MG63 (cell line): Measurements from ENCODE around the gene ZNHIT6. TPM values are rescaled to one million over a fixed set of nuclear protein-coding genes. Genes with fewer than 3 reads are reported as not detected.

Experiments used
- DNase-seq: peaks from one replicate; pipeline ENCODE4 v3.0.0-alpha.2; 2020
- H3K27me3 ChIP-seq: fragments of 250-450 bp; sonication (Bioruptor Pico); 2 replicates; pipeline ENCODE4 v1.5.1; 2020; ENCODE audit warnings: mild to moderate bottlenecking, moderate library complexity
- H3K36me3 ChIP-seq: fragments of 250-450 bp; sonication (Bioruptor Pico); 2 replicates; pipeline ENCODE4 v1.5.1; 2020; ENCODE audit warnings: mild to moderate bottlenecking, moderate library complexity
- H3K4me3 ChIP-seq: fragments of 250-450 bp; sonication (Bioruptor Pico); 2 replicates; pipeline ENCODE4 v1.5.1; 2020; ENCODE audit warnings: mild to moderate bottlenecking, moderate library complexity
- H3K9me3 ChIP-seq: fragments of 250-450 bp; sonication (Bioruptor Pico); 2 replicates; pipeline ENCODE4 v1.5.1; 2020; ENCODE audit warnings: mild to moderate bottlenecking, moderate library complexity
- total RNA-seq: library from RNA; depleted of rRNA; stranded (reverse); fragments of >200 nt; shearing (Covaris generic); gene quantifications from 2 replicates; pipeline ENCODE4 v1.2.3, GENCODE V29; 2014; ENCODE audit warnings: low replicate concordance; rRNA removed

ZNHIT6 gene
- total RNA-seq, 1 experiment from 2014 or later = 11.6 TPM

DNA sequence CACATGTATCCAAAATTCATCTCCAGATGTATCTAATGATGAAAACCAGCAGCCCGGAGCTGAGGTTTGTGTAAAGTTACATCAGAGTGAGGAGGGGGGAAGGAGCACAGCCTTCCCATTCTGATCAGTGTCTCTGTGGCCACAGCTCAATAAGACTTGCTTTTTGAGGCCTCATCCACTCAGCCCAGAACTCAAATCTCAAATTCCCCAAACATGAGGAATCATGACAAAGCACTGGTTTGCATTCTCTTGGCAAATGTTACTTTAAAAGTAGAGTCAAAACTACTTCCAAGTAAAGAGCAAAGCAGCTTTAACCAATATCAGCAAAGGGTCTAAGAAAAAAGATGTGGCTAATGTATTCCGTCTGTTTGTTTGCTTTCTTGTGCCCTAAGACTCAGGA, 96.8 kb downstream of the ZNHIT6 start:
- Histone ChIP-seq H3K4me3 (no peak overlapping the region), H3K9me3 (no peaks in the 10 kb centered on the region), H3K36me3 (no peaks in the 10 kb centered on the region), H3K27me3 (no peaks in the 10 kb centered on the region)
- peak; percentile 58 for DNase-seq

- no peaks in the 10 kb centered on the region for H3K36me3 ChIP-seq
Measured at GRCh38 chr1:85609976-85610375, 98.3 kb downstream of the ZNHIT6 start.

GRCh38 chr1:85608851-85609250, 99.4 kb downstream of the ZNHIT6 start:
- Histone ChIP-seq H3K4me3 (no peak overlapping the region), H3K27me3 (no peaks in the 10 kb centered on the region), H3K9me3 (no peaks in the 10 kb centered on the region), H3K36me3 (no peaks in the 10 kb centered on the region)
- DNase-seq = no peak

More at GRCh38 chr1:85609976-85610375, 98.3 kb downstream of the ZNHIT6 start:
- no peaks in the 10 kb centered on the region for H3K9me3 ChIP-seq
- DNase-seq = no peak
- no peaks in the 10 kb centered on the region for H3K27me3 ChIP-seq
- no peak overlapping the region for H3K4me3 ChIP-seq

- Histone ChIP-seq H3K36me3 (no peaks in the 10 kb centered on the region), H3K9me3 (no peaks in the 10 kb centered on the region), H3K27me3 (no peaks in the 10 kb centered on the region), H3K4me3 (no peak overlapping the region)
- no peak for DNase-seq
Measured at GRCh38 chr1:85607921-85608265, 100.3 kb downstream of the ZNHIT6 start.

DNA sequence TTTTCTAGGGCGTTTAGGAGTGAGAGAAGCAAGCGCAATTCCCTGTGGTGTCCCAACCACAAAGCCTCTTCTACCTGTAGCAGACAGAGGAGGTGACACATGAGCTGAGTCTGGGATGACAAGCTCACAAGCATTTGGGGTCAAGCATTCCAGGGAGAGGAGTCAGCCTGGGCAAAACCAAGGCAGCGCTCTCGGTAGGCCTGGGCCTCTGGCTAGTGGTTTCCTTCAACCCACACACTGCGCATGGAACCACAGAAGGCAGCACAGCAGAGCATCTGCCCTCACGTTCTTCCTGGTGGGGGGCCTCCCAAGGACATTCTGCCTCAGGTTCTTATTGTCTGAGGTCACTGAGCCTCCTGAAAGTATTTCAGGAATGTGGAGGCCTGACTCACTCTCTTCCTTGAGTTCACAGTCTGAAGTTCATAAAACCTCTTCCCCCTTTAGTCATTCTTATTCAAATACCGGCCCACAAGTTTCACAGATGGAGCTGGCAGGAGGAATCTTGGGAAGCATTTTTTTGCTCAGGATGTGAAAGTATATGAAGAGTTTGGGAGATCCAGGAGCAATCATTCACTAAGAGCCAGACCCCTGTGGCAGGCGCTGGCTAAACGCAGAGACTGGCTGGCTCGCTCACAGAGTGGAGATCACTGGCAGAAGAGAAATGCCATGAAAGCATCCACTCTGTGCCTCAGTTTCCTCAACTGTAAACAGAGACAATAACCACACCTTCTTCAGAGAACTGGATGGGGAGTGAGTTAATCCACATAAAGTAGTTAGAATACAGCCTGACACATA, 100.9 kb downstream of the ZNHIT6 start:
- H3K9me3 ChIP-seq = no peaks in the 10 kb centered on the region
- no peaks in the 10 kb centered on the region for H3K36me3 ChIP-seq
- no peak overlapping the region for H3K4me3 ChIP-seq
- H3K27me3 ChIP-seq = no peaks in the 10 kb centered on the region
- DNase-seq = peak; percentile 98

DNA sequence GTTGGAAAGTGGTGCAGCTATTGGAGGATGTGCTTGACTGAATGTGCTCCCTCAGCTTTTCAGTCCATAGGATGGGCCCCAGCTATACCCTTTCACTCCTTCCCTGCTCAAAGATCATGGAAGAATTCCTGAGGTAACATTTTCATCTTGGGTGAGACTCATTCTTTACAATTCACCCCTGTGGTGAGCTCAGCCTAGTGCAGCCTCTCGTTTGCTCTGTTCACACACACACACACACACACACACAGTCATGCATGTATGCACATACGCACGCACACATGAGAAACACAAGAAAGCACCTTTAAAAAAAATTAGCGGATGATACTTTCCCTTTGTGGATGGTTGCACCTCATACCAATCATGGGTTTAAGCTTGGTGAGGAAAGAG, 101.8 kb downstream of the ZNHIT6 start:
- Histone ChIP-seq H3K27me3 (no peaks in the 10 kb centered on the region), H3K36me3 (no peaks in the 10 kb centered on the region), H3K9me3 (no peaks in the 10 kb centered on the region), H3K4me3 (no peak overlapping the region)
- DNase-seq = no peak

- Histone ChIP-seq H3K9me3 (no peaks in the 10 kb centered on the region), H3K36me3 (no peaks in the 10 kb centered on the region), H3K27me3 (no peaks in the 10 kb centered on the region), H3K4me3 (no peak overlapping the region)
- DNase-seq = no peak
Measured at GRCh38 chr1:85605484-85606413, 102.5 kb downstream of the ZNHIT6 start.

DNA sequence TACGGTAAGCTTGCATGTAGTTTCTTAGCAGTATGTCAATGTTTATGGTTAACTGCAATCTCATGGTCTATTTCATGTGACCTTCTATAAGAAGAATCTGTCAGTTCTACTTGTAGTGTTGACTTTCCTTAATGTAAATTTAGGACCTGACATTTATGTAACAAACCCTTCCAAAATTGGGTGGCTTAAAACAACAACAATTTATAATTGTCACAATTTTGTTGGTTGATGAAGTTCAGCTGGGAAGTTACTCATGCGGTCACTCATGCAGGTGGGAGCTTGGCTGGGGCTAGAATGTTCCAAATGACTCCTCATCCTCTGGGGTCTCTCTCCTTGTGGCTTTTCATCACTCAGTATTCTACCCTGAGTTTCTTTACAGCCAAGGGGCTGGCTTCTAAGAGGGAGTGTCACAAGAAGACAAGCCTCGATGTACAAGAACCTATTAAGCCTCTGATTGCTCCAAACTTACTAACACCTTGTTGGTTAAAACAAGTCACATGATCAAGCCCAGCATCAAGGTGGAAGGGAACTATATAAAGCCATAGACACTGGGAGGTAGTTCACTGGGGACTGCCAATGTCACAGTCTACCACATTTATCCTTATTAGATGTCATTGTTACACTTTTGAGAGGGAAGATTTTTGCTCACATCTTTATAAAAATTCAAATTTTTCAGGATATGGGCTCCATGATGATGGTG, 103.8 kb downstream of the ZNHIT6 start:
- no peak for DNase-seq
- Histone ChIP-seq H3K36me3 (no peaks in the 10 kb centered on the region), H3K9me3 (no peaks in the 10 kb centered on the region), H3K27me3 (no peaks in the 10 kb centered on the region), H3K4me3 (no peak overlapping the region)

DNA sequence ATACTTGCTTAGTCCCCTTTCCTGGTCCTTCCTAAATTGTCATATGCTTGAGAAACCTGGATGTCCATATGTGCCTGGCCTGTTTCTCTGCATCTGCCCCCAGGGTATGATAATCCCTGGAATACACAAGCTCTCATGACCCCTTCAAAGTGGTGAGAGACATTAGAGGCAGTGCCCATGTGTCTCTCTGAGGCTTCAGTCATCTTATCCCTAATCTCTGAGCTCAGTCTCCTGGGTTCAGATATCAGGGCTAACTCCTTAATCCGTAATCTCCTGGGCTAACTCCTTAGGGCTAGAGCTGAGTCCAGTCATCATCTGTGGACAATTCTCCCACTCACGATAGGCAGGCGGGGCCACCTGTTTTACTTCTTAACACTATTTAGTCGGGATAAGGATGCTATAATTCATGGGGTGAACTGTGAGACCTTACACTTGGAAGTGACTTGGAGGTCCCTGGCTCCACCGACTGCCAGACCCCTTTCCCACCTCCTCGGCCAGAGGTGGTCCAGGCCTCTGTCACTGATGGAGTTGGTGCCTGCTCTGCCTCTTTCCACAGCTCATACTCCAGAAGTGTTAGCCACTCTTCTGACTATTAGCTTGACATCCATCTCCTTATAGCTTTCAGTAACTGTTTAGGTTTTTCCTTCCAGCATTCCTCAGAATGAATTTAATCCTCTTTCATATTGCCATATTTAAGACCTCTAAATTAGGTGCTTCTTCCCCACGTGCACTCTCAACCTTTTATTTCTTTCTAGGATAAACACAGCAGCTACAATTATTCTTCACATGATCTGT, 105.0 kb downstream of the ZNHIT6 start:
- H3K4me3 ChIP-seq = no peak overlapping the region
- no peaks in the 10 kb centered on the region for H3K9me3 ChIP-seq
- no peaks in the 10 kb centered on the region for H3K27me3 ChIP-seq
- H3K36me3 ChIP-seq = no peaks in the 10 kb centered on the region
- DNase-seq = no peak

GRCh38 chr1:85602571-85602970, 105.7 kb downstream of the ZNHIT6 start:
- Histone ChIP-seq H3K36me3 (no peaks in the 10 kb centered on the region), H3K9me3 (no peaks in the 10 kb centered on the region), H3K27me3 (no peaks in the 10 kb centered on the region), H3K4me3 (no peak overlapping the region)
- DNase-seq = no peak

- H3K27me3 ChIP-seq = no peaks in the 10 kb centered on the region
- no peak for DNase-seq
- H3K36me3 ChIP-seq = no peaks in the 10 kb centered on the region
- H3K4me3 ChIP-seq = no peak overlapping the region
- H3K9me3 ChIP-seq = no peaks in the 10 kb centered on the region
Measured at GRCh38 chr1:85601901-85602300, 106.3 kb downstream of the ZNHIT6 start.

DNA sequence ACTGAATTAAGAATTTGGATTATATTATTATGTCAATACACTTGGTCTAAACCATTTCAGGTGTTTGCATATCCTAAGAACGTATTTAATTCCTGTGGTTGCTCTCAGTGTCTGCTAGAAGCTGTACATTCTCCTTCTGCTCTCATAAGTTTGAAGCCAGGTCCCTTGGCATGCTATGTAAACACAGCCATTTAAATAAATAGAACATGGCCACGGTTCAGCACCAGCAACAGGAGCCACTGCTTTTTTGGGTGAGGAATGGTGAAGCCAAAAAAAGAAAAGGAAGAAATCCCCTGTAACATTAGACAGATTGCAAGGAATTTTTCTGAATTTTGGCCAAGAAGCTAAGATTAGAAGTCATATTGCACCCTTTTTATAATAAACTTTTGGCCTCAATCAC, 108.6 kb downstream of the ZNHIT6 start:
- DNase-seq = no peak
- no peak overlapping the region for H3K4me3 ChIP-seq
- H3K9me3 ChIP-seq = no peaks in the 10 kb centered on the region
- H3K27me3 ChIP-seq = no peaks in the 10 kb centered on the region
- no peaks in the 10 kb centered on the region for H3K36me3 ChIP-seq

Other genes with a start within 250 kb of the ZNHIT6 start
- 18.2 and 20.8 TPM in 2 replicates for gene DDAH1, start 243.3 kb downstream of the ZNHIT6 start, total RNA-seq
- 171 and 192 TPM in 2 replicates for gene CCN1, start 127.7 kb downstream of the ZNHIT6 start, total RNA-seq